ES-I3 (cell line): ENCODE measurements around the gene LIMCH1.

ENCODE experiments used
- H3K36me3 ChIP-seq: 2 replicates; pipeline ENCODE4 v1.6.1; 2013; ENCODE audit warnings: mild to moderate bottlenecking, low read length, control low read depth, moderate library complexity; ENCODE audit not compliant: insufficient read depth
- H3K4me1 ChIP-seq: 2 replicates; pipeline ENCODE4 v1.6.1; 2013; ENCODE audit warnings: mild to moderate bottlenecking, control low read depth, low read length; ENCODE audit not compliant: insufficient read depth
- H3K9ac ChIP-seq: 2 replicates; pipeline ENCODE4 v1.6.1; 2013; ENCODE audit warnings: low read depth, mild to moderate bottlenecking, low read length, moderate library complexity
- H3K9me3 ChIP-seq: 2 replicates; pipeline ENCODE4 v1.6.1; 2013; ENCODE audit warnings: mild to moderate bottlenecking, low read length, moderate library complexity; ENCODE audit not compliant: control insufficient read depth, insufficient read depth

Gene LIMCH1

GRCh38 chr4:41747230-41748055 is 209.5 kb downstream of the LIMCH1 start:
- H3K9ac ChIP-seq = no peak overlapping the region
- H3K36me3 ChIP-seq = no peaks in the 10 kb centered on the region
- H3K9me3 ChIP-seq = no peaks in the 10 kb centered on the region
- peaks cover 18% of the 10 kb centered on the region for H3K4me1 ChIP-seq

- H3K4me1 ChIP-seq = peaks cover 18% of the 10 kb centered on the region
- H3K9me3 ChIP-seq = no peaks in the 10 kb centered on the region
- no peaks in the 10 kb centered on the region for H3K36me3 ChIP-seq
- no peak overlapping the region for H3K9ac ChIP-seq
Observed at GRCh38 chr4:41748074-41748570, 210.2 kb downstream of the LIMCH1 start.

GRCh38 chr4:41748571-41749475 is 210.9 kb downstream of the LIMCH1 start, which contains the start of gene PHOX2B:
Gene PHOX2B, minus strand, starts transcription at chr4:41748725. Its CDS starts 115 bp downstream, at chr4:41748610.
- Histone ChIP-seq H3K4me1 (peaks cover 18% of the 10 kb centered on the region), H3K9me3 (no peaks in the 10 kb centered on the region), H3K36me3 (no peaks in the 10 kb centered on the region), H3K9ac (no peak within 1 kb of the TSS)

GRCh38 chr4:41749631-41750039 is 211.7 kb downstream of the LIMCH1 start:
- no peaks in the 10 kb centered on the region for H3K36me3 ChIP-seq
- peaks cover 18% of the 10 kb centered on the region for H3K4me1 ChIP-seq
- no peak overlapping the region for H3K9ac ChIP-seq
- no peaks in the 10 kb centered on the region for H3K9me3 ChIP-seq
